GM12874 (cell line): ENCODE results near the gene AMPD3.

ENCODE experiments used
- TF ChIP-seq, protein P1 (sequence below): IDR thresholded peaks from 2 replicates; pipeline ENCODE4 v1.5.1; 2011; ENCODE audit warnings: low read depth, mild to moderate bottlenecking, control low read depth, low read length, moderate library complexity; ENCODE audit not compliant: insufficient read depth

Gene AMPD3

DNA sequence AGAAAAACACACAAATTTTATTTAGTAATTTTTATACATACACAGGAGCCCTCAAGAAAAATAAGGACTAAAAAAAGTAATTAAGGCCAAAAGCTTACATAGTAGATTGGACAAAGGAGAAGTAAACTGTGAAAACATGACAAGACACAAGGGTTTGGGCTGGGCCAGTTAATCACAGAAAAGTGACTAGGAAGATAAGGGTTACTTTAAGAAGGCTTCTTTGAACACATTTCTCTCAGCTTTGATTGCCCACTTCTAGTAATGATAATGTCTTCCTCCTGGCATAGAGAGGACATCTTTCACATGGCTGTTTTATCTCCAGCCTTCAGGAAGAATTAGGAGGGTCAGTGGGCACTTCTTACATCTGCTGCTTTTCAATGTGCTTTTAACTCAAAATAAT lies 82.5 kb downstream of the AMPD3 start:
- TF ChIP-seq, protein P1, sequence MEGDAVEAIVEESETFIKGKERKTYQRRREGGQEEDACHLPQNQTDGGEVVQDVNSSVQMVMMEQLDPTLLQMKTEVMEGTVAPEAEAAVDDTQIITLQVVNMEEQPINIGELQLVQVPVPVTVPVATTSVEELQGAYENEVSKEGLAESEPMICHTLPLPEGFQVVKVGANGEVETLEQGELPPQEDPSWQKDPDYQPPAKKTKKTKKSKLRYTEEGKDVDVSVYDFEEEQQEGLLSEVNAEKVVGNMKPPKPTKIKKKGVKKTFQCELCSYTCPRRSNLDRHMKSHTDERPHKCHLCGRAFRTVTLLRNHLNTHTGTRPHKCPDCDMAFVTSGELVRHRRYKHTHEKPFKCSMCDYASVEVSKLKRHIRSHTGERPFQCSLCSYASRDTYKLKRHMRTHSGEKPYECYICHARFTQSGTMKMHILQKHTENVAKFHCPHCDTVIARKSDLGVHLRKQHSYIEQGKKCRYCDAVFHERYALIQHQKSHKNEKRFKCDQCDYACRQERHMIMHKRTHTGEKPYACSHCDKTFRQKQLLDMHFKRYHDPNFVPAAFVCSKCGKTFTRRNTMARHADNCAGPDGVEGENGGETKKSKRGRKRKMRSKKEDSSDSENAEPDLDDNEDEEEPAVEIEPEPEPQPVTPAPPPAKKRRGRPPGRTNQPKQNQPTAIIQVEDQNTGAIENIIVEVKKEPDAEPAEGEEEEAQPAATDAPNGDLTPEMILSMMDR, result no peak

DNA sequence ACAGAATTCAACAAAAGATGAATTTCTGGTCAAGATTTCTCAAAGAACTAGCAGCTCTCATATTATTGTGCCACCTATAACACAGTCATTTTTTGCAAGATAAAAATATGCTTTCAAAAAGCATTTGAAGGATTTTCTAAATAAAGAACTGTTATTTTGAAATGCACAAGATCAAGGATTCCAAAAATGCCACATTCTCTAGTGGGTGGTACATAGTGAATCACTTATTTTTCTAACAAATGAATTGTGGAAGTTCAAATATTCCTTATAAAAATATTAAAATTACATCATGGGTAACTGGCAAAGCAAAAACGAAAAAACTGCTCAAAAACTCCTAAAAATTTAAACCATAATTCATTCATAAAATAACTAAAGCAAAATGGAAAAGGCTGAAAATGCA lies 83.9 kb downstream of the AMPD3 start:
- TF ChIP-seq, protein P1, result no peak

DNA sequence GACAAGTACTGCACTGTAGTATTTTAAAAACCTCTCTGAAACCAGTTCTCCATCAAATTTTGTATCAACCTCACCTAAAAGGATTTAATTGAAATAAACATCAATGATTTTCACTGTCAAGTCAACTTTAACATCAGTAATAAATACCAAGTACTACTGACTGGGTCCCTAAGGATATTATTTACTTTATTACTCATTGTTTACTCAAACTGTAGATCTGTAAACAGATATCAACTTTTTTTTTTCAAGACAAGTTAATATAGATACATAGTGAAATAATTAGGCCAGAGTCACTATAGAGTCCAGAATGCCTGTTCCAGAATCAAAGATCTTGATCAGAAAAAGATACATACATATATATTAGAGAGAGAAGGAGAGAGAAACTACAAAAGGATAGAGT lies 84.3 kb downstream of the AMPD3 start:
- TF ChIP-seq, protein P1, result no peak

DNA sequence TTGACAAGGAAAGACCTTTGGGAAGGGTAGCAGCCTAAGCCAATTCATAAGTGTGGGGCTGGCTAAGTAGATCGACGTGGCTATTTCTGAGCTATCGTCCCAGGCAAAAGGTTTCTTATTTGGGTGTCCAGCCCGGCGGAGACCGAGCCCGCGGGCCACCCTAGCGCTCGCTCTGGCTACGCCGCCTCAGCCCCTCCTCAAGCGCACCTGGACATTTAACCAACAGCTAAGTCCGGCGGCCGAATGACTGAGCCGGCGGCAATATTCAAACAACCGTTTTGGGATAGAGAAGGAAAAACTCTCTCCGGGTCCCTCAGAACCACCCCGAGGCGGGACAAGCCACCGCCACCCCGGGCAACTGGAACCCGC lies 85.5 kb downstream of the AMPD3 start:
- TF ChIP-seq, protein P1, result no peak

DNA sequence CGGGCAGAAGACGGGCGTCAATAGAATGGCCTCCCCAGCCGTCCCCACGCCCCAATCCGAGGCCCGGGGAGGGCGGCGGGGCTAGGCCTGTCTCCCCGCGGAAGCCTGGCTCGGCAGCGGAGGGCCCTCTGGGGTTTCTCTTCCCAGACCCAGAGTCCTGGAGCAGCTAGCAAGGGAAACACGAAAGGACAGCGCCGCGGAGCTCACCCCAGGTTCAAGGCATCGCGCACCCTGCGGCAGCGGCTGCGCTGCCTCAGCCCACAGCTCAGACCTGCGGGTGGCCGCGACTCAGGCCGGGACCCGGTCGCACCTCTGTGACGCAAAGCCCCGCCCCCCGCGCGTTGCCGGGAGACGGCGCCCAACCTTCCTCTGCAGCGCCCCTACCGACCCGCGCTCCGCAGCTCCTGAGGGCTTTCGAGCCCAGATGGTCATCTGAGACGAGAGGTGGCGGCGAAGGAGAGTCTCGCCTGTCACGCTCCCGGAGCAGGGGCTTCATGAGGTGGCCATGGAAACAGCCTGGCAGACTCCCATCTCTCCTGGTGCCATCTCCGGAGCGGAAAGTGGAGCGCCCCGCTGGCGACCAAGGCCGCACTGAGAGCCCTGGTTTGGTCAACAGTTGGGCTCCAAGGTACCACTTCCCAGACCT lies 86.0 kb downstream of the AMPD3 start, which contains the start of gene RNF141:
RNF141 (minus strand) TSS at position 273 of the 646 bp plus-strand sequence. CDS start 7,029 bp downstream, outside the sequence.
- TF ChIP-seq, protein P1, result peak; percentile 94

DNA sequence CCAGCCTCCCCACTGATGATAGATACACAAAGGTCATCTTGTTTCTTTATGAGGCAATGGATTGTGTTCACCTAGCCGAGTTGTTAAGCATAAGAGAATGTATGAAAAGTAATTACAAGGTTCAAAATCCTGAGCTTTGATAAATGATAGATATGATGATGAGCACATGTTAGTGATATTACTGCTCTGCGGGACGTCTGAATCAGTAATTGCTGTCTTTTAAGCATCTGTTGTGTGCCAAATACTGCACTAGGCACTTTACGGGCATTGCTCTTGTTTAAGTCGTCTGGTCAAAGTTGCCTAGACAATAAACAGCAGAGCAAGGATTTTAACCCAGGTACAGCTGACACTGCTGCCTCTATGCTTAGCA lies 86.5 kb downstream of the AMPD3 start:
- TF ChIP-seq, protein P1, result no peak

DNA sequence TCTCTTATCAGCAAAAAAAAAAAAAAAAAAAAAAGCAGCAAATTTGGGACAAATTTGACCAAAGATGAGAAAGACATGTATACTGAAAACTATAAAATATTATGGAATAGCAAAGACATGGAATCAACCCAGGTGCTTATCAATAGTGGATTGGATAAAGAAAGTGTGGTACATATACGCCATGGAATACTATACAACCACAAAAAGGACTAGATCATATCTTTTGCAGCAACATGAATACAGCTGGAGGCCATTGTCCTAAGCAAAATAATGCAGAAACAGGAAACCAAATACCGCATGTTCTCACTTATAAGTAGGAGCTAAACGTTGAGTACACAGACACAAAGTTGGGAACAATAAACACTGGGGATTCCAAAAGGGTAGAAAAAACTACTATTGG lies 87.7 kb downstream of the AMPD3 start:
- TF ChIP-seq, protein P1, result no peak
